Stimulated activated naive CD8-positive, alpha-beta T cell treated with anti-CD3 and anti-CD28 coated beads, Interleukin-15, amount 100 ng/mL, for 72 hours (primary cell): Measurements from ENCODE around the gene ZBTB14.

Experiments used
- ATAC-seq: fragments of 150-1000 bp; cut with Tn5 transposase; 2 replicates; pipeline ENCODE4 v1.10.0; 2021; ENCODE audit warnings: mild to moderate bottlenecking, moderate library complexity
- DNase-seq, 2 donors: peaks; one replicate each; pipeline ENCODE4 v3.0.0; 2021 to 2022
- H3K27ac Mint-ChIP-seq, 2 donors: one replicate each; pipeline ENCODE4 v1.8.0; 2022; ENCODE audit warnings: mild to moderate bottlenecking in 2 of 2, mixed read lengths in 2 of 2, moderate library complexity in 2 of 2
- H3K27me3 Mint-ChIP-seq: one replicate; pipeline ENCODE4 v1.8.0; 2022; ENCODE audit warnings: mixed read lengths
- H3K4me1 Mint-ChIP-seq: one replicate; pipeline ENCODE4 v1.8.0; 2022; ENCODE audit warnings: mild to moderate bottlenecking, mixed read lengths
- H3K4me3 Mint-ChIP-seq, 2 donors: one replicate each; pipeline ENCODE4 v1.8.0; 2022; ENCODE audit warnings: mild to moderate bottlenecking in 2 of 2, mixed read lengths in 2 of 2, moderate library complexity in 1 of 2
- H3K9me3 Mint-ChIP-seq, 2 donors: one replicate each; pipeline ENCODE4 v1.8.0; 2022; ENCODE audit warnings: mixed read lengths in 2 of 2

The ZBTB14 gene, protein sequence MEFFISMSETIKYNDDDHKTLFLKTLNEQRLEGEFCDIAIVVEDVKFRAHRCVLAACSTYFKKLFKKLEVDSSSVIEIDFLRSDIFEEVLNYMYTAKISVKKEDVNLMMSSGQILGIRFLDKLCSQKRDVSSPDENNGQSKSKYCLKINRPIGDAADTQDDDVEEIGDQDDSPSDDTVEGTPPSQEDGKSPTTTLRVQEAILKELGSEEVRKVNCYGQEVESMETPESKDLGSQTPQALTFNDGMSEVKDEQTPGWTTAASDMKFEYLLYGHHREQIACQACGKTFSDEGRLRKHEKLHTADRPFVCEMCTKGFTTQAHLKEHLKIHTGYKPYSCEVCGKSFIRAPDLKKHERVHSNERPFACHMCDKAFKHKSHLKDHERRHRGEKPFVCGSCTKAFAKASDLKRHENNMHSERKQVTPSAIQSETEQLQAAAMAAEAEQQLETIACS

DNA sequence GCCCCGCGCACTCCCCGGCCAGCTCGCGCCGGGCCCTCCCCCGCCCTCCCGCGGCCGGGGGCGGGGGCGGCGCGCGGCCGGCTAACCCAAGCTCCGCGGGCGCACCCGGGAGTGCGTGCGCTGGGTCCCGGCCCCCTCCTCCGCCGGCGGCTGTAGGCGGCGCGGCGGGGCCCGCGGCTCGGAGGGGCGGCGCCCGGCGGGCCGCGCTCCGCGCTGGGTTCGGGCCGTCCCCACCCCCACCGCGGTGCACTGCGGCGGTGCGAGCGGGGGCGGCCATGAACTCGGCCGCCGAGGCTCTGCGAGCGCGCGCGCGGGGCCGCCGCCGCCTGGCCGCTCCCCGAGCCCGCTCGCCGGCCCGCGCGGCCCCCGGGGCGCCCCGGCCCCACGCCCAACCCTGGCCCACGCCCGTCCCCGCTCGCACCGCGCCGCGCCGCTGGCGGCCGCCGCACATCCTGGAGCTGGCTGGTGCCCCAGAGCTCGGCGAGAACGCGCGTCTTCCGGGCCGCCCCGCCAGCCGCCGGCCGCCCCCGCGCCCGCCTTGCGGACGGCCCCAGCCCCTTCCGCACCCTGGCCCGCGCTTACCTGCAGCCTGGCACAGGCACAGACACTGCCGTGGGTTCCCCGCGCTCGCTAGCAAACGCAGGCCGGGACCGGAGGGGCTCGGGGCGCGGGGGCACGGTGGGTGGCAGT lies at the start of gene ZBTB14:
ZBTB14 (minus strand) TSS at position 496 of the 690 bp plus-strand sequence. CDS start 2,480 bp downstream, outside the sequence.
- ATAC-seq (peak; percentile 68), DNase-seq (peak; percentile 74)
- Mint-ChIP-seq H3K4me3 (peak within 1 kb of the TSS; percentile 92 to 93), H3K27me3 (peaks cover 9% of the 10 kb centered on the region), H3K4me1 (peaks cover 44% of the 10 kb centered on the region), H3K9me3 (no peaks in the 10 kb centered on the region), H3K27ac (peak within 1 kb of the TSS; percentile 98 to 99)

GRCh38 chr18:5339202-5339834 lies 43.8 kb upstream of the ZBTB14 start:
- DNase-seq (no peak), ATAC-seq (no peak)
- Mint-ChIP-seq H3K4me3 (no peak overlapping the region), H3K9me3 (peaks cover 5% of the 10 kb centered on the region in 2 donors), H3K27me3 (no peaks in the 10 kb centered on the region), H3K4me1 (no peaks in the 10 kb centered on the region), H3K27ac (no peak overlapping the region)

DNA sequence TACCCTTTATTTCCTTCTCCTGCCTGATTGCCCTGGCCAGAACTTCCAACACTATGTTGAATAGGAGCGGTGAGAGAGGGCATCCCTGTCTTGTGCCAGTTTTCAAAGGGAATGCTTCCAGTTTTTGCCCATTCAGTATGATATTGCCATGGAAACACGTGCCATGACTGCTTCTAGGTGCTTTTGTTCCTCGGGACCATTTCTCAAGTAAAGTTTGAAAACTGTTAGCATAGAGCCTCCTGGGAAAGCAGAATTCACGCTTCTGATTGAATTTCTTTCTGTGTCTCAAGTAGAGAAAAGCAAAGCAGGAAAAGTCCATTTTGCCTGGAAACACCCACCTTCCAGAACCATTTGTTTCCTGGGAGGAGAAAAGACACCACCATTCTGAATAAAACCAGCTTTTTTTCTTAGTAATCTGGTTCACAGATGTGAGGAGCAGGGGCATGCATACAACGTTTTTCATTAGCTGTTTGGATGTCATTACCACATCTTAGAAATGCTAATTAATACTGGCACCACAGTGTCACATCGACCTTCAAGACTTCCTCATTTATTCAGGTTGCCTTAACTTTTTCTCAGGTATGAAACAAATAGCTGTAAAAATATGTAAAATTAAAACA lies 39.0 kb upstream of the ZBTB14 start:
- DNase-seq (no peak), ATAC-seq (no peak)
- Mint-ChIP-seq H3K4me3 (no peak overlapping the region), H3K27ac (no peak overlapping the region), H3K4me1 (no peaks in the 10 kb centered on the region), H3K9me3 (peaks cover 0 to 5% of the 10 kb centered on the region in 2 donors), H3K27me3 (no peaks in the 10 kb centered on the region)

DNA sequence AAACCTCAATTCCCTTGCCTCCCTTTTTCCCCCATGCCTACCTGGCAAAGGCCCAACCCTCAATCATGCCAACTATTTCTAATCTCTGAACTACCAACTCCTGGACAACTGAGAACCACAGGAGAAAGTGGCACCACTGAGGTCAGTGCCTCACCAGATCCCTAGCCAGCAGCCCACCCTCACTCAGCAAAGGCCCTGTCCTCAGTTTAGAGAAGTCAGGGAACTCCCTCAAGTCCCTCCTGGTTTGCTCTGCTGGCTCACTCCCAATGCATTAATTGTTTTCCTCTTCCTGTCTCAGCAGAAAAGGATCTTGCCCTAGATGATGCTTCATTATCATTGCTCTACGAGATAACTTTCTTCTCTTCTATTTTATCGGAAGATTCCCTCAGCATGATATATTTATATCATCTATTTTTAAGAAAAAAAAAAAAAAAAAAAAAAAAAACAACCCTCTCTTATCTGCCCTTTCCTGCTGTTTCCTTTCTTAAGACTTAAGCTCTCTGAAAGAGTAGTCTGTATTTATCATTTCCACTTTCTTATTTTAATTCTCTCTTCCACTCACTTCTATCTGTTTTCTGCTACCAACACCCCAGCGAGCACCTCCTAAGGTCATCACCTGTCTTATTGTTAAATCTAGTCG lies 22.7 kb upstream of the ZBTB14 start:
- Mint-ChIP-seq H3K4me1 (peaks cover 4% of the 10 kb centered on the region), H3K4me3 (no peak overlapping the region), H3K27ac (no peak overlapping the region), H3K27me3 (no peaks in the 10 kb centered on the region), H3K9me3 (no peaks in the 10 kb centered on the region)
- DNase-seq = no peak
- no peak for ATAC-seq

GRCh38 chr18:5317186-5317585 lies 21.7 kb upstream of the ZBTB14 start:
- ATAC-seq (no peak), DNase-seq (no peak)
- no peak overlapping the region for H3K27ac Mint-ChIP-seq
- H3K4me3 Mint-ChIP-seq = no peak overlapping the region
- no peaks in the 10 kb centered on the region for H3K27me3 Mint-ChIP-seq
- H3K9me3 Mint-ChIP-seq = no peaks in the 10 kb centered on the region
- H3K4me1 Mint-ChIP-seq = peaks cover 4% of the 10 kb centered on the region

DNA sequence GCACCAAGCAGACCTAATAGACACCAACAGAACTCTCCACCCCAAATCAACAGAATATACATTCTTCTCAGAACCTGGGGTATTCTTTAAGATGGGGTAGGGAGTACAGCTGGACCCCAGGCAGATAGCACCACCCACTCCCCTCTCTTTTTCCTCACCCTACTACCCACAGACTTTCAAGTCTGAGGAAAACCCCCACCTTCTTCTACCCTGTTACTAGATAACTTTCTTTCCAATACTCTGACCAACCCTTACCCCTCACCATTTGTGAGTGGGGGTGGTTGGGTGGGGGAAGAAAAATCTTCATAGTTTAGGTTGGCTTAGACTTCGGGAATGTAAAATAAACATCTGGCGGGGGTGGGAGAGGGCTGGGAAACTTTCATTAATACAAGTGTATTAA lies 20.3 kb upstream of the ZBTB14 start:
- Mint-ChIP-seq H3K27ac (no peak overlapping the region), H3K9me3 (no peaks in the 10 kb centered on the region), H3K4me1 (peaks cover 10% of the 10 kb centered on the region), H3K27me3 (no peaks in the 10 kb centered on the region), H3K4me3 (no peak overlapping the region)
- DNase-seq (no peak), ATAC-seq (peak; percentile 46)

DNA sequence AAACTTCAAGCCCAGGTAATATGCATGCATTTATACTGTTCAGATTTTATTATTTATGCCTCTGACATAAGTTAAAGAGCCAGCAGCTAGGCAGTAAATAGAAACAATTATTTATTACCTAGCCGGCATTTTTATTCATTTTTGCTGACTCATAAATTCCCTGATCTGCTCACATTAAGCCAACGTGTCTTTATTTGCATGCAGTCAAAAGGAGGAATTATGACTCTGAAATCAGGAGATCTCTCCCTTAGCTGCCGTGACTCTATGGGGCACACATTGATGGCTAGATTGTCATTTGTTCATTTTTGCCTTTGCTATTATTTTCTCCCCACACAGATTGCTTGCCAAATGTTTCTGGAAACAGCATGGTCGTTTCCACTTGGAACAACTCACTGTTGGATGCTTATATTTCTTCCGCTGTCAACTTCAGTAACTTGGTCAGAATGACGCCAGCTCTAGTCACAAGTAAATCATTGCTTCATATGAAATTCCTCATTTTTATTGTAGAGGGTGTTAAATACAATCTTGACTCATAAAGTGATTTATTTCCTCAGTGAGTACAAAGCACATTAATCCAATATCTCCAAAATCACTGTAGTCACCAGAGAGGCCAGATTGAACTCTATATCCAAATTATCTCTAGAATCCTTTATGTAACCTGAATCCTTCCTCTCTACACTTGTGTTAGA lies 15.9 kb upstream of the ZBTB14 start:
- ATAC-seq (no peak), DNase-seq (no peak)
- peak overlapping the region in 1 of 2 donors; percentile 10 for H3K4me3 Mint-ChIP-seq
- no peak overlapping the region for H3K27ac Mint-ChIP-seq
- peaks cover 28% of the 10 kb centered on the region for H3K4me1 Mint-ChIP-seq
- H3K27me3 Mint-ChIP-seq = no peaks in the 10 kb centered on the region
- no peaks in the 10 kb centered on the region for H3K9me3 Mint-ChIP-seq

DNA sequence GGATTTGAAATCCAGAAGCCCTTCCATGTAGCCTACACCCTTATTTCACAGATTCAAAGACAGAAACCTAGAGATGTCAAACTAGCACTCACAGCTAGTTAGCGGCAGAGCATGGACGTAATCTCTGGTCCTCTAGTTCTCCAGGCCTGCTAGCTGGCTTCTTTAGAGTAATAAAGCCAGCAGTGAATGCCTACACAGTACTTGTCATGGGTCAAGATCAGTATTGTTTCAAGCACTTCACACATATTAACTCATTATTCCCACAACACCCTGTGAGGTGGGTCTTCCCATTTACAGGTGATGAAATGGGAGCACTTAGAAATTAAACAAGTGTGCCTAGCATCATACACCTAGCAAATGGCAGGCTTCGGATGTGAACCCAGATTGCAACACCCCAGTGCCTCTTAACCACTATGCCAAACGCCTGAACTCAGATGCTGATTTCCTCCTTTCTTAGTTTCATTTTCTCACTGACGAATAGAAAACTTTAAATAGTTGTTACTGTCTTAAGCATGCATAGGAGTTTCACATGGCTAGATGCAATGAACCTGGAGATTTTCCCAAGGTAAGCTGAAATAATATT lies 14.5 kb upstream of the ZBTB14 start:
- peak overlapping the region; percentile 27 to 92 for H3K27ac Mint-ChIP-seq
- H3K9me3 Mint-ChIP-seq = no peaks in the 10 kb centered on the region
- H3K4me3 Mint-ChIP-seq = peak overlapping the region; percentile 66 to 78
- no peaks in the 10 kb centered on the region for H3K27me3 Mint-ChIP-seq
- peaks cover 24% of the 10 kb centered on the region for H3K4me1 Mint-ChIP-seq
- DNase-seq (peak; percentile 27 to 50), ATAC-seq (peak; percentile 98)

- no peak overlapping the region for H3K4me3 Mint-ChIP-seq
- ATAC-seq (no peak), DNase-seq (no peak)
- peaks cover 18% of the 10 kb centered on the region for H3K4me1 Mint-ChIP-seq
- H3K27ac Mint-ChIP-seq = no peak overlapping the region
- peaks cover 20% of the 10 kb centered on the region for H3K27me3 Mint-ChIP-seq
- no peaks in the 10 kb centered on the region for H3K9me3 Mint-ChIP-seq
These were observed 10.3 kb upstream of the ZBTB14 start for GRCh38 chr18:5305835-5306234.

- Mint-ChIP-seq H3K27me3 (peaks cover 23% of the 10 kb centered on the region), H3K9me3 (no peaks in the 10 kb centered on the region), H3K27ac (no peak overlapping the region), H3K4me1 (peaks cover 5% of the 10 kb centered on the region), H3K4me3 (no peak overlapping the region)
- ATAC-seq (no peak), DNase-seq (no peak)
These were observed 8.7 kb upstream of the ZBTB14 start for GRCh38 chr18:5304232-5304631.

- H3K27me3 Mint-ChIP-seq = peaks cover 29% of the 10 kb centered on the region
- H3K27ac Mint-ChIP-seq = no peak overlapping the region
- no peaks in the 10 kb centered on the region for H3K9me3 Mint-ChIP-seq
- no peaks in the 10 kb centered on the region for H3K4me1 Mint-ChIP-seq
- ATAC-seq (no peak), DNase-seq (no peak)
- no peak overlapping the region for H3K4me3 Mint-ChIP-seq
These were observed 8.1 kb upstream of the ZBTB14 start for GRCh38 chr18:5303636-5304035.

- Mint-ChIP-seq H3K9me3 (no peaks in the 10 kb centered on the region), H3K4me3 (no peak overlapping the region), H3K27me3 (peaks cover 29% of the 10 kb centered on the region), H3K27ac (no peak overlapping the region), H3K4me1 (peaks cover 5% of the 10 kb centered on the region)
- no peak for DNase-seq
- no peak for ATAC-seq
These were observed 7.1 kb upstream of the ZBTB14 start for GRCh38 chr18:5302606-5303005.

GRCh38 chr18:5300476-5301010 lies 5.0 kb upstream of the ZBTB14 start:
- DNase-seq = no peak
- Mint-ChIP-seq H3K4me3 (no peak overlapping the region), H3K27me3 (peaks cover 29% of the 10 kb centered on the region), H3K4me1 (peaks cover 16% of the 10 kb centered on the region), H3K9me3 (no peaks in the 10 kb centered on the region), H3K27ac (no peak overlapping the region)
- ATAC-seq = no peak

GRCh38 chr18:5298156-5298852 lies 2.8 kb upstream of the ZBTB14 start:
- H3K4me3 Mint-ChIP-seq = no peak overlapping the region

More at GRCh38 chr18:5298156-5298852, 2.8 kb upstream of the ZBTB14 start:
- ATAC-seq (no peak), DNase-seq (no peak)
- peaks cover 28% of the 10 kb centered on the region for H3K4me1 Mint-ChIP-seq
- H3K9me3 Mint-ChIP-seq = no peaks in the 10 kb centered on the region
- peak overlapping the region in 1 of 2 donors; percentile 4 for H3K27ac Mint-ChIP-seq
- peaks cover 20% of the 10 kb centered on the region for H3K27me3 Mint-ChIP-seq
